HepG2 (cell line): Measurements from ENCODE around the gene AKAP10. TPM values are rescaled to one million over a fixed set of nuclear protein-coding genes. Genes with fewer than 3 reads are reported as not detected.
A peak's percentile ranks its signal among the peaks of the same experiment; 100 is the strongest.

Experiments
- ATAC-seq: fragments of 200-7000 bp; cut with Tn5 transposase; 3 replicates; pipeline ENCODE4 v1.9.1; 2020; ENCODE audit warnings: mild to moderate bottlenecking, moderate library complexity
- BruUV-seq: library from RNA; stranded (reverse); fragments of 400-500 nt; replicated peaks from 2 replicates; lab custom pipeline; 2021; lab: Mats Ljungman, UMichigan
- CTCF ChIA-PET: fragments of 300-600 bp; formaldehyde crosslinking; extraction: SDS; loops from one replicate; lab custom pipeline; 2021; ENCODE audit warnings: low total read pairs, inconsistent platforms, low intra/inter-chr PET ratio; lab: Yijun Ruan, JAX
- POLR2A ChIA-PET: fragments of 350-600 bp; sonication (Branson Sonifier 250); formaldehyde crosslinking; loops from one replicate; lab custom pipeline; 2020; ENCODE audit warnings: antibody characterized with exemption, inconsistent platforms; lab: Yijun Ruan, JAX
- DNase-seq: peaks from one replicate; pipeline ENCODE4 v3.0.0-alpha.2; 2015; ENCODE audit warnings: low spot score
- FAIRE-seq: peaks from 3 replicates; lab custom pipeline; 2011; peaks lifted over from hg19 to GRCh38; lab: Jason Lieb, UNC
- H2AFZ ChIP-seq: one replicate; pipeline ENCODE4 v1.6.1; 2011; ENCODE audit warnings: low read length, inconsistent platforms
- H3K27ac ChIP-seq: fragments of 300-600 bp; 3 replicates; pipeline ENCODE4 v1.8.0; 2011; ENCODE audit warnings: mixed run types, mild to moderate bottlenecking, mixed read lengths, low read length, inconsistent platforms; ENCODE audit not compliant: insufficient read depth; ENCODE audit errors: extremely low read length
- H3K27me3 ChIP-seq, 2 experiments: fragments of 200-600 bp in 1 of 2; 2 replicates in 1 of 2; 3 replicates in 1 of 2; pipeline versions ENCODE4 v1.6.0 to v1.8.0; 2011; ENCODE audit warnings: low read length in 2 of 2, mild to moderate bottlenecking in 2 of 2, moderate library complexity in 2 of 2, inconsistent platforms in 1 of 2; ENCODE audit not compliant: insufficient read depth in 2 of 2, control insufficient read depth in 1 of 2
- H3K36me3 ChIP-seq, 2 experiments: fragments of 200-600 bp in 1 of 2; replicated peaks in 1 of 2; 2 replicates in 1 of 2; 3 replicates in 1 of 2; pipeline versions ENCODE4 v1.5.1 to v1.8.0; 2011; ENCODE audit warnings: low read length in 2 of 2, inconsistent platforms in 1 of 2; ENCODE audit not compliant: insufficient read depth in 2 of 2, control insufficient read depth in 1 of 2
- H3K4me1 ChIP-seq: 2 replicates; pipeline ENCODE4 v1.5.1; 2012; ENCODE audit warnings: low read length, inconsistent platforms; ENCODE audit not compliant: insufficient read depth
- H3K4me2 ChIP-seq: 2 replicates; pipeline ENCODE4 v1.6.0; 2011; ENCODE audit warnings: low read depth, low read length, inconsistent platforms
- H3K4me3 ChIP-seq, 3 experiments: fragments of 200-600 bp in 1 of 3; sonication (generic), shearing (Covaris generic) in 1 of 3; replicated peaks in 1 of 3; 2 replicates each; pipeline ENCODE4 v1.5.1; 2011 to 2016; ENCODE audit warnings: low read length in 3 of 3, inconsistent platforms in 2 of 3, low read depth in 2 of 3, mild to moderate bottlenecking in 2 of 3, control low read depth in 1 of 3, mixed read lengths in 1 of 3; ENCODE audit not compliant: insufficient read depth in 1 of 3
- H3K79me2 ChIP-seq: one replicate; pipeline ENCODE4 v1.6.1; 2011; ENCODE audit warnings: low read length, inconsistent platforms; ENCODE audit not compliant: insufficient read depth
- H3K9ac ChIP-seq: 2 replicates; pipeline ENCODE4 v1.6.0; 2011; ENCODE audit warnings: mild to moderate bottlenecking, low read depth, low read length, inconsistent platforms; ENCODE audit not compliant: insufficient read depth
- H3K9me3 ChIP-seq: 2 replicates; pipeline ENCODE4 v1.5.1; 2012; ENCODE audit warnings: mild to moderate bottlenecking, low read length
- H4K20me1 ChIP-seq: 2 replicates; pipeline ENCODE4 v1.6.0; 2011; ENCODE audit warnings: inconsistent platforms, mild to moderate bottlenecking, low read length, moderate library complexity; ENCODE audit not compliant: insufficient read depth
- GABPB1 ChIP-seq: IDR thresholded peaks from 2 replicates; pipeline ENCODE4 v1.6.1; 2016; ENCODE audit warnings: mild to moderate bottlenecking, missing genetic modification reagents, moderate library complexity, missing compliant biosample characterization
- GPBP1L1 ChIP-seq: sonication (generic); formaldehyde crosslinking; IDR thresholded peaks from 2 replicates; pipeline ENCODE4 v1.5.0; 2020; ENCODE audit warnings: mild to moderate bottlenecking, missing genetic modification reagents
- HES4 ChIP-seq: sonication (generic); formaldehyde crosslinking; IDR thresholded peaks from 2 replicates; pipeline ENCODE4 v1.9.0; 2021; ENCODE audit warnings: mild to moderate bottlenecking, missing genetic modification reagents, borderline replicate concordance
- JUND ChIP-seq: sonication (generic); formaldehyde crosslinking; IDR thresholded peaks from 2 replicates; pipeline ENCODE4 v1.8.0; 2022; ENCODE audit warnings: mild to moderate bottlenecking, missing genetic modification reagents
- MAZ ChIP-seq, 2 experiments: sonication (generic) in 1 of 2; formaldehyde crosslinking in 1 of 2; IDR thresholded peaks; 2 replicates each; pipeline versions ENCODE4 v1.5.0 to v1.6.1; 2012 to 2020; ENCODE audit warnings: low read depth in 2 of 2, mild to moderate bottlenecking in 2 of 2, borderline replicate concordance in 1 of 2, improper control_type of control experiment in 1 of 2, low read length in 1 of 2, missing genetic modification reagents in 1 of 2, moderate library complexity in 1 of 2
- SAP130 ChIP-seq: IDR thresholded peaks from 2 replicates; pipeline ENCODE4 v1.6.1; 2016; ENCODE audit warnings: low read depth
- SMAD1 ChIP-seq: sonication (generic); formaldehyde crosslinking; IDR thresholded peaks from 2 replicates; pipeline ENCODE4 v1.4.0; 2020; ENCODE audit warnings: missing genetic modification reagents, low read depth, mild to moderate bottlenecking, borderline replicate concordance
- SP2 ChIP-seq: sonication (generic); formaldehyde crosslinking; IDR thresholded peaks from 2 replicates; pipeline ENCODE4 v1.5.1; 2020; ENCODE audit warnings: mild to moderate bottlenecking, missing genetic modification reagents
- SPEN ChIP-seq: sonication (generic); formaldehyde crosslinking; IDR thresholded peaks from 2 replicates; pipeline ENCODE4 v1.5.1; 2020; ENCODE audit warnings: low read depth, mild to moderate bottlenecking, missing genetic modification reagents
- YY1 ChIP-seq: IDR thresholded peaks from 2 replicates; pipeline ENCODE4 v1.6.1; 2011; ENCODE audit warnings: low read length, low read depth, moderate library complexity, mild to moderate bottlenecking; ENCODE audit not compliant: insufficient read depth, insufficient replicate concordance
- ZNF143 ChIP-seq: sonication (generic); formaldehyde crosslinking; IDR thresholded peaks from 2 replicates; pipeline ENCODE4 v1.4.0; 2020; ENCODE audit warnings: missing genetic modification reagents
- ZNF281 ChIP-seq: sonication (generic); formaldehyde crosslinking; IDR thresholded peaks from 2 replicates; pipeline ENCODE4 v1.4.0; 2020; ENCODE audit warnings: missing genetic modification reagents, borderline replicate concordance
- ZNF513 ChIP-seq: sonication (generic); formaldehyde crosslinking; conservative IDR thresholded peaks from 2 replicates; pipeline ENCODE4 v1.5.0; 2020; ENCODE audit warnings: missing genetic modification reagents
- ZNF749 ChIP-seq: sonication (generic); formaldehyde crosslinking; IDR thresholded peaks from 2 replicates; pipeline ENCODE4 v1.8.0; 2022; ENCODE audit warnings: mild to moderate bottlenecking, missing genetic modification reagents, moderate library complexity, borderline replicate concordance
- ZNF790 ChIP-seq: sonication (generic); formaldehyde crosslinking; IDR thresholded peaks from 2 replicates; pipeline ENCODE4 v1.8.0; 2022; ENCODE audit warnings: missing genetic modification reagents, mild to moderate bottlenecking, borderline replicate concordance
- WGBS: methylation state at CpG from one replicate; pipeline ENCODE4 v1.1.6; 2017; ENCODE audit warnings: low lambda C conversion rate; 5-methylcytosine and 5-hydroxymethylcytosine counted together
- in situ Hi-C: cut with HindIII; loops from 2 replicates; pipeline ENCODE4 v1.10.0; 2017; ENCODE audit warnings: low pct_unique_long_range_greater_than_20kb; ENCODE audit not compliant: extremely low pct_ligation_motif_present
- intact Hi-C: fragments of 100-400 bp; cut with micrococcal nuclease; formaldehyde crosslinking; loops from one replicate; pipeline ENCODE4 v1.10.0; 2022; ENCODE audit not compliant: unreplicated experiment
- polyA plus RNA-seq, 8 experiments: library from polyadenylated mRNA; depleted of rRNA in 3 of 8; stranded (reverse) in 7 of 8; unstranded in 1 of 8; fragments of >200 nt; fragmentation: Illumina TruSeq in 4 of 8; extraction: Trizol in 4 of 8; gene quantifications; 2 replicates each; pipeline versions ENCODE4 v1.2.1 to v1.2.3, GENCODE V29; 2011 to 2016; ENCODE audit warnings: low read depth in 4 of 8, missing spikeins in 1 of 8, mixed read lengths in 1 of 8; ENCODE audit not compliant: insufficient read depth in 1 of 8
- total RNA-seq, 5 experiments: library from RNA; depleted of rRNA; stranded (reverse); fragments of >200 nt; fragmentation: Illumina TruSeq; extraction: Trizol; gene quantifications; 2 replicates each; pipeline ENCODE4 v1.2.3, GENCODE V29; 2016; ENCODE audit warnings: low read depth in 1 of 5

The AKAP10 gene
- total and polyA plus RNA-seq, 2 of the 13 experiments (the other 11 are each of a cell fraction or from before 2014, with no cell fraction given): 17.6 to 21.7 TPM

- no peak for TF ChIP-seq GPBP1L1 (CRISPR knock-in tag)
- TF ChIP-seq SMAD1: no peak
- no peak for TF ChIP-seq SP2 (CRISPR knock-in tag)
- TF ChIP-seq, all 625 proteins: peak for 59
Observed at GRCh38 chr17:20009302-20010098, 31.9 kb upstream of the AKAP10 start, which contains the start of gene SPECC1 (continued).

GRCh38 chr17:20009052-20009301, 31.3 kb upstream of the AKAP10 start:
- no peaks in the 10 kb centered on the region for H4K20me1 ChIP-seq
- 0% methylated on average over 7 of the region's 18 CpGs for WGBS
- BruUV-seq: no TSS peak
- H3K4me2 ChIP-seq: peak overlapping the region; percentile 94
- peaks cover 2 to 30% of the 10 kb centered on the region in 2 experiments; a peak in 4 of 5 replicates for H3K27me3 ChIP-seq
- peaks cover 20% of the 10 kb centered on the region for H3K4me1 ChIP-seq
- H3K9ac ChIP-seq: peak overlapping the region; percentile 14; the same call in 1 of the 2 replicates
- no peaks in the 10 kb centered on the region for H3K36me3 ChIP-seq
- intact Hi-C loops (loop anchor here (2.0 kb wide), 1 partner anchor 22 kb away; no protein-coding TSS in a partner anchor), in situ Hi-C loops (no loop called here)
- no peak overlapping the region for H3K27ac ChIP-seq
- ChIA-PET CTCF (interaction anchor here (1.6 kb wide), 1 partner anchor 16 kb away, joined by 9 read pairs; no protein-coding TSS in a partner anchor), POLR2A (no interaction called here)
- FAIRE-seq: no peak
- no peak for DNase-seq
- H2AFZ ChIP-seq: peak overlapping the region; percentile 61
- peak overlapping the region; percentile 59 to 74 (median 62) for H3K4me3 ChIP-seq
- no peak for ATAC-seq
- no peaks in the 10 kb centered on the region for H3K79me2 ChIP-seq
- H3K9me3 ChIP-seq: no peaks in the 10 kb centered on the region
- peak; percentile 85; the same call in 1 of the 2 replicates for TF ChIP-seq GABPB1 (CRISPR knock-in tag)
- TF ChIP-seq ZNF790 (CRISPR knock-in tag): 0 out of 2 replicates have a peak, but pooled peaks have one; percentile 25
- no peak for TF ChIP-seq HES4 (CRISPR knock-in tag)
- 0 out of 2 replicates have a peak, but pooled peaks have one; percentile 48 for TF ChIP-seq MAZ (IDR thresholded peaks at IDR 0.05; ENCODE audit: borderline replicate concordance, low read depth, low read length)
- TF ChIP-seq MAZ (CRISPR knock-in tag; IDR thresholded peaks at IDR 0.05; ENCODE audit: low read depth): no peak
- 0 out of 2 replicates have a peak, but pooled peaks have one; percentile 53 for TF ChIP-seq SPEN
- no peak for TF ChIP-seq ZNF281
- 0 out of 2 replicates have a peak, but pooled peaks have one; percentile 9 for TF ChIP-seq ZNF749 (CRISPR knock-in tag)
- TF ChIP-seq JUND (CRISPR knock-in tag): no peak
- 0 out of 2 replicates have a peak, but pooled peaks have one; percentile 27 for TF ChIP-seq ZNF513 (CRISPR knock-in tag)
- TF ChIP-seq ZNF143: peak; percentile 92; the same call in 1 of the 2 replicates
- peak; percentile 37; the same call in 1 of the 2 replicates for TF ChIP-seq SAP130 (CRISPR knock-in tag)
- peak; percentile 69 for TF ChIP-seq YY1
